Endothelial cell of umbilical vein (primary cell): Measurements from ENCODE around the gene CLCN2. TPM values are rescaled to one million over a fixed set of nuclear protein-coding genes. Genes with fewer than 3 reads are reported as not detected.

ENCODE experiments used
- BruUV-seq: library from RNA; stranded (reverse); fragments of 400-500 nt; replicated peaks from 2 replicates; lab custom pipeline; 2021; lab: Mats Ljungman, UMichigan
- CTCF ChIA-PET: fragments of 300-600, 350-600 bp; sonication (Branson Sonifier 250); formaldehyde crosslinking; loops from one replicate; lab custom pipeline; 2021; ENCODE audit warnings: antibody characterized with exemption, inconsistent platforms; lab: Charles Lee
- POLR2A ChIA-PET: fragments of 300-600, 350-600 bp; sonication (Branson Sonifier 250); formaldehyde crosslinking; loops from one replicate; lab custom pipeline; 2021; ENCODE audit warnings: antibody characterized with exemption, inconsistent platforms; lab: Charles Lee
- DNase-seq: peaks from one replicate; pipeline ENCODE4 v3.0.0-alpha.2; 2011; ENCODE audit warnings: low read depth, low spot score
- FAIRE-seq: peaks from 2 replicates; lab custom pipeline; 2011; peaks lifted over from hg19 to GRCh38; lab: Jason Lieb, UNC
- H2AFZ ChIP-seq: 2 replicates; pipeline ENCODE4 v1.6.0; 2012; ENCODE audit warnings: low read depth, low read length, control low read depth, inconsistent platforms
- H3K27ac ChIP-seq: 2 replicates; pipeline ENCODE4 v1.5.1; 2011; ENCODE audit warnings: low read depth, mild to moderate bottlenecking, control low read depth, low read length, moderate library complexity; ENCODE audit not compliant: insufficient read depth
- H3K27me3 ChIP-seq, 2 experiments: 2 replicates each; pipeline versions ENCODE4 v1.6.0 to v1.6.1; 2011; ENCODE audit warnings: low read length in 2 of 2, mixed read lengths in 1 of 2; ENCODE audit not compliant: control insufficient read depth in 2 of 2, insufficient read depth in 2 of 2
- H3K36me3 ChIP-seq, 2 experiments: 2 replicates in 1 of 2; 3 replicates in 1 of 2; pipeline ENCODE4 v1.5.1; 2011; ENCODE audit warnings: low read length in 2 of 2, mild to moderate bottlenecking in 1 of 2, moderate library complexity in 1 of 2; ENCODE audit not compliant: control insufficient read depth in 2 of 2, insufficient read depth in 2 of 2; ENCODE audit errors: extremely low read depth in 1 of 2
- H3K4me1 ChIP-seq: 3 replicates; pipeline ENCODE4 v1.5.1; 2011; ENCODE audit warnings: mild to moderate bottlenecking, low read length; ENCODE audit not compliant: control insufficient read depth, insufficient read depth; ENCODE audit errors: extremely low read depth
- H3K4me2 ChIP-seq: 2 replicates; pipeline ENCODE4 v1.6.1; 2011; ENCODE audit warnings: low read length, control low read depth, mixed read lengths; ENCODE audit not compliant: insufficient read depth
- H3K4me3 ChIP-seq, 3 experiments: fragments of 200-600 bp in 1 of 3; sonication (generic), shearing (Covaris generic) in 1 of 3; replicated peaks in 1 of 3; 2 replicates each; pipeline ENCODE4 v1.5.1; 2011 to 2016; ENCODE audit warnings: control low read depth in 3 of 3, low read length in 3 of 3, mild to moderate bottlenecking in 2 of 3, inconsistent platforms in 1 of 3, low read depth in 1 of 3, moderate library complexity in 1 of 3; ENCODE audit not compliant: insufficient read depth in 1 of 3
- H3K79me2 ChIP-seq: 2 replicates; pipeline ENCODE4 v1.6.0; 2012; ENCODE audit warnings: low read length, inconsistent platforms; ENCODE audit not compliant: control insufficient read depth, insufficient read depth
- H3K9ac ChIP-seq: replicated peaks from 2 replicates; pipeline ENCODE3; 2011; ENCODE audit warnings: low read length, control low read depth; ENCODE audit not compliant: insufficient read depth; ENCODE audit errors: extremely low read depth
- H3K9me1 ChIP-seq: replicated peaks from 3 replicates; pipeline ENCODE4 v1.6.0; 2011; ENCODE audit warnings: mild to moderate bottlenecking, low read length; ENCODE audit not compliant: control insufficient read depth, insufficient read depth; ENCODE audit errors: extremely low read depth
- H3K9me3 ChIP-seq: replicated peaks from 2 replicates; pipeline ENCODE4 v1.5.1; 2012; ENCODE audit warnings: low read length, inconsistent platforms; ENCODE audit not compliant: control insufficient read depth, insufficient read depth
- H4K20me1 ChIP-seq: replicated peaks from 2 replicates; pipeline ENCODE3; 2011; ENCODE audit warnings: mild to moderate bottlenecking, low read length; ENCODE audit not compliant: control insufficient read depth, insufficient read depth; ENCODE audit errors: extremely low read depth
- CTCF ChIP-seq, 2 donors: IDR thresholded peaks; 1 replicate in 1 of 2; 2 replicates in 1 of 2; pipeline ENCODE4 v1.5.1; 2011; ENCODE audit warnings: low read length in 2 of 2, mild to moderate bottlenecking in 2 of 2, moderate library complexity in 2 of 2, control low read depth in 1 of 2, inconsistent platforms in 1 of 2, low read depth in 1 of 2; ENCODE audit not compliant: insufficient read depth in 1 of 2; ENCODE audit errors: extremely low read depth in 1 of 2
- EZH2 ChIP-seq: IDR thresholded peaks from 2 replicates; pipeline ENCODE4 v1.6.1; 2012; ENCODE audit warnings: borderline replicate concordance, low read depth, mild to moderate bottlenecking, moderate library complexity, low read length, inconsistent platforms; ENCODE audit not compliant: severe bottlenecking
- FOS ChIP-seq: IDR thresholded peaks from 2 replicates; pipeline ENCODE4 v1.6.1; 2011; ENCODE audit warnings: mild to moderate bottlenecking, low read length, moderate library complexity, borderline replicate concordance; ENCODE audit not compliant: insufficient read depth
- GATA2 ChIP-seq: IDR thresholded peaks from 2 replicates; pipeline ENCODE4 v1.7.0; 2011; ENCODE audit warnings: low read depth, mild to moderate bottlenecking, moderate library complexity, mixed read lengths, low read length; ENCODE audit not compliant: insufficient read length, insufficient read depth
- JUN ChIP-seq: IDR thresholded peaks from 2 replicates; pipeline ENCODE4 v1.6.1; 2011; ENCODE audit warnings: borderline replicate concordance, low read depth; ENCODE audit not compliant: insufficient read length, insufficient read depth
- MAX ChIP-seq: IDR thresholded peaks from 2 replicates; pipeline ENCODE4 v1.6.1; 2011; ENCODE audit not compliant: insufficient read depth, insufficient read length
- MYC ChIP-seq: IDR thresholded peaks from one replicate; pipeline ENCODE4 v1.6.1; 2011; ENCODE audit warnings: mild to moderate bottlenecking, low read depth, low read length
- POLR2A ChIP-seq: IDR thresholded peaks from 2 replicates; pipeline ENCODE4 v1.6.1; 2012; ENCODE audit warnings: low read depth, mild to moderate bottlenecking, control low read depth, low read length
- POLR2AphosphoS5 ChIP-seq: IDR thresholded peaks from 2 replicates; pipeline ENCODE4 v1.6.1; 2012; ENCODE audit warnings: low read depth, mild to moderate bottlenecking, control low read depth, low read length, moderate library complexity; ENCODE audit not compliant: insufficient read depth
- dilution Hi-C: fragments of 300-500 bp; cut with MboI; formaldehyde crosslinking; loops from one replicate; pipeline ENCODE4 v1.15.0; 2019; ENCODE audit warnings: low sequenced_read_pairs; ENCODE audit not compliant: extremely low pct_ligation_motif_present
- intact Hi-C: fragments of 100-400 bp; cut with micrococcal nuclease; formaldehyde crosslinking; loops from one replicate; pipeline ENCODE4 v1.10.0; 2022
- polyA plus RNA-seq, 4 experiments: library from polyadenylated mRNA; depleted of rRNA in 3 of 4; stranded (reverse) in 3 of 4; unstranded in 1 of 4; fragments of >200 nt; gene quantifications; 2 replicates each; pipeline versions ENCODE4 v1.2.1 to v1.2.3, GENCODE V29; 2011 to 2012; ENCODE audit warnings: missing spikeins in 1 of 4
- total RNA-seq: library from RNA; stranded (reverse); gene quantifications from 2 replicates; pipeline ENCODE4 v1.2.3, GENCODE V29; 2021

CLCN2 gene
- total and polyA plus RNA-seq, 2 donors (not counting 3 experiments of a cell fraction or from before 2014, with no cell fraction given): 3.5 to 6.5 TPM

GRCh38 chr3:184348057-184348382, 13.4 kb downstream of the CLCN2 start:
- Histone ChIP-seq H3K4me3 (no peak overlapping the region), H3K4me2 (no peak overlapping the region), H3K79me2 (no peaks in the 10 kb centered on the region), H3K9ac (no peak overlapping the region), H3K27me3 (no peaks in the 10 kb centered on the region), H3K36me3 (peaks cover 6 to 16% of the 10 kb centered on the region in 2 experiments), H3K9me1 (no peaks in the 10 kb centered on the region), H2AFZ (no peak overlapping the region), H4K20me1 (no peaks in the 10 kb centered on the region), H3K4me1 (no peaks in the 10 kb centered on the region), H3K27ac (no peak overlapping the region), H3K9me3 (no peaks in the 10 kb centered on the region)
- ChIA-PET POLR2A (no interaction called here), CTCF (interaction anchor here (1.0 to 1.4 kb wide), 2 partner anchors 8 to 23 kb away, joined by 3 to 5 read pairs; no protein-coding TSS in a partner anchor)
- DNase-seq: no peak
- BruUV-seq: no TSS peak
- no peak for TF ChIP-seq MYC
- no peak for TF ChIP-seq CTCF (IDR thresholded peaks at IDR 0.05; ENCODE audit: extremely low read depth in 1 of 2, insufficient read depth in 1 of 2, low read depth in 1 of 2, low read length in 2 of 2)
- TF ChIP-seq MAX: no peak
- TF ChIP-seq GATA2: no peak
- no peak for TF ChIP-seq EZH2
- TF ChIP-seq FOS: no peak
- no peak for TF ChIP-seq POLR2AphosphoS5
- no peak for TF ChIP-seq JUN
- TF ChIP-seq POLR2A: no peak
- FAIRE-seq: no peak
- dilution Hi-C loops: no loop called here
- intact Hi-C loops: no loop called here
